SK-N-SH treated with all-trans-retinoic acid at 6 μM for 48 hours (cell line): ENCODE measurements around the gene WASF3.

ENCODE experiments used
- ARNTL ChIP-seq: fragments of 450-650 bp; formaldehyde crosslinking; IDR thresholded peaks from 2 replicates; pipeline ENCODE4 v1.5.0; 2020; ENCODE audit warnings: low read depth, mild to moderate bottlenecking, moderate library complexity, borderline replicate concordance
- CREB5 ChIP-seq: fragments of 250-450 bp; sonication (Bioruptor Pico); IDR thresholded peaks from 2 replicates; pipeline ENCODE4 v1.5.1; 2020; ENCODE audit warnings: low read depth, mild to moderate bottlenecking, moderate library complexity
- CSDC2 ChIP-seq: fragments of 250-450 bp; sonication (Bioruptor Pico); IDR thresholded peaks from 2 replicates; pipeline ENCODE4 v1.5.0; 2020; ENCODE audit warnings: mild to moderate bottlenecking, moderate library complexity
- CSRNP3 ChIP-seq: fragments of 250-450 bp; sonication (Bioruptor Pico); IDR thresholded peaks from 2 replicates; pipeline ENCODE4 v1.5.1; 2021; ENCODE audit warnings: mild to moderate bottlenecking, moderate library complexity
- OSR1 ChIP-seq: fragments of 250-450 bp; sonication (Bioruptor Pico); IDR thresholded peaks from 2 replicates; pipeline ENCODE4 v1.8.0; 2022; ENCODE audit warnings: moderate library complexity, mild to moderate bottlenecking, inconsistent platforms
- PATZ1 ChIP-seq: fragments of 250-450 bp; sonication (Bioruptor Pico); IDR thresholded peaks from 2 replicates; pipeline ENCODE4 v1.8.0; 2020; ENCODE audit warnings: mild to moderate bottlenecking, moderate library complexity, borderline replicate concordance
- RARB ChIP-seq: fragments of 250-450 bp; sonication (Bioruptor Pico); IDR thresholded peaks from 2 replicates; pipeline ENCODE4 v1.8.0; 2021; ENCODE audit warnings: mild to moderate bottlenecking, moderate library complexity
- SNAI2 ChIP-seq: fragments of 250-450 bp; sonication (Bioruptor Pico); IDR thresholded peaks from 2 replicates; pipeline ENCODE4 v1.5.0; 2020; ENCODE audit warnings: mild to moderate bottlenecking, moderate library complexity
- TCF4 ChIP-seq: fragments of 250-450 bp; sonication (Bioruptor Pico); IDR thresholded peaks from 2 replicates; pipeline ENCODE4 v1.8.0; 2021; ENCODE audit warnings: mild to moderate bottlenecking, moderate library complexity, borderline replicate concordance
- TOX ChIP-seq: fragments of 250-450 bp; sonication (Bioruptor Pico); IDR thresholded peaks from 2 replicates; pipeline ENCODE4 v1.8.0; 2021; ENCODE audit warnings: mild to moderate bottlenecking, moderate library complexity, borderline replicate concordance
- ZFP3 ChIP-seq: fragments of 250-450 bp; sonication (Bioruptor Pico); IDR thresholded peaks from 2 replicates; pipeline ENCODE4 v1.5.0; 2020; ENCODE audit warnings: mild to moderate bottlenecking, moderate library complexity
- ZFP30 ChIP-seq: fragments of 450-650 bp; formaldehyde crosslinking; IDR thresholded peaks from 2 replicates; pipeline ENCODE4 v1.5.0; 2022; ENCODE audit warnings: mild to moderate bottlenecking, moderate library complexity
- ZNF565 ChIP-seq: fragments of 450-650 bp; formaldehyde crosslinking; conservative IDR thresholded peaks from 2 replicates; pipeline ENCODE4 v1.5.0; 2020; ENCODE audit warnings: low read depth, mild to moderate bottlenecking, moderate library complexity

GRCh38 chr13:26523007-26523406 is 34.5 kb upstream of the WASF3 start:
- TF ChIP-seq RARB (CRISPR knock-in tag) (no peak), PATZ1 (CRISPR knock-in tag) (no peak), CSDC2 (CRISPR knock-in tag) (no peak), TCF4 (no peak), SNAI2 (CRISPR knock-in tag) (no peak), ZFP3 (CRISPR knock-in tag) (no peak), TOX (CRISPR knock-in tag) (no peak), CREB5 (CRISPR knock-in tag) (no peak), ZNF565 (no peak), ZFP30 (CRISPR knock-in tag) (no peak), OSR1 (CRISPR knock-in tag) (no peak), CSRNP3 (no peak), ARNTL (no peak)
